ENCODE results near the gene PGGT1B. TPM values are rescaled to one million over a fixed set of nuclear protein-coding genes. Genes with fewer than 3 reads are reported as not detected.
A peak's percentile ranks its signal among the peaks of the same experiment; 100 is the strongest.

The PGGT1B gene
- 13.9 and 15.7 TPM in 2 replicates for total RNA-seq (2014; rRNA removed; shearing (Covaris generic))
- polyA plus RNA-seq (2014; cell fraction: nucleus; rRNA removed): 8.6 and 11.6 TPM in 2 replicates

- peak; percentile 56 for DNase-seq (ENCODE audit: extremely low read depth, low read depth)
These were observed at the start of gene PGGT1B for GRCh38 chr5:115262321-115263077. Gene PGGT1B (minus strand): TSS chr5:115262877. CDS start chr5:115262851, 26 bp downstream.

GRCh38 chr5:115309751-115310370 is 47.2 kb upstream of the PGGT1B start:
- DNase-seq (ENCODE audit: extremely low read depth, low read depth): peak; percentile 44

GRCh38 chr5:115308815-115309214 is 46.1 kb upstream of the PGGT1B start:
- DNase-seq (ENCODE audit: extremely low read depth, low read depth): no peak

- no peak for DNase-seq (ENCODE audit: extremely low read depth, low read depth)
These were observed 43.4 kb upstream of the PGGT1B start for GRCh38 chr5:115306011-115306536.

- DNase-seq (ENCODE audit: extremely low read depth, low read depth): no peak
These were observed 41.8 kb upstream of the PGGT1B start for GRCh38 chr5:115304496-115304895.

GRCh38 chr5:115298811-115299210 is 36.1 kb upstream of the PGGT1B start:
- DNase-seq (ENCODE audit: extremely low read depth, low read depth): no peak

GRCh38 chr5:115297031-115297430 is 34.4 kb upstream of the PGGT1B start:
- DNase-seq (ENCODE audit: extremely low read depth, low read depth): no peak

GRCh38 chr5:115296124-115297022 is 33.7 kb upstream of the PGGT1B start, which contains the start of gene CCDC112:
Gene CCDC112 (minus strand): TSS chr5:115296654. CDS start chr5:115296543, 111 bp downstream.
- peak; percentile 75 for DNase-seq (ENCODE audit: extremely low read depth, low read depth)

GRCh38 chr5:115295777-115296123 is 33.1 kb upstream of the PGGT1B start:
- DNase-seq (ENCODE audit: extremely low read depth, low read depth): no peak

GRCh38 chr5:115291397-115291796 is 28.7 kb upstream of the PGGT1B start:
- no peak for DNase-seq (ENCODE audit: extremely low read depth, low read depth)

GRCh38 chr5:115289104-115289503 is 26.4 kb upstream of the PGGT1B start:
- no peak for DNase-seq (ENCODE audit: extremely low read depth, low read depth)

GRCh38 chr5:115284021-115284420 is 21.3 kb upstream of the PGGT1B start:
- no peak for DNase-seq (ENCODE audit: extremely low read depth, low read depth)

- DNase-seq (ENCODE audit: extremely low read depth, low read depth): no peak
These were observed 19.5 kb upstream of the PGGT1B start for GRCh38 chr5:115282131-115282530.

- no peak for DNase-seq (ENCODE audit: extremely low read depth, low read depth)
These were observed 11.9 kb upstream of the PGGT1B start for GRCh38 chr5:115274584-115274983.

- DNase-seq (ENCODE audit: extremely low read depth, low read depth): no peak
These were observed 9.8 kb upstream of the PGGT1B start for GRCh38 chr5:115272297-115272958.

- DNase-seq (ENCODE audit: extremely low read depth, low read depth): no peak
These were observed 8.8 kb upstream of the PGGT1B start for GRCh38 chr5:115271295-115272050.

- no peak for DNase-seq (ENCODE audit: extremely low read depth, low read depth)
These were observed 4.9 kb upstream of the PGGT1B start for GRCh38 chr5:115267617-115268016.

GRCh38 chr5:115265220-115265619 is 2.5 kb upstream of the PGGT1B start:
- DNase-seq (ENCODE audit: extremely low read depth, low read depth): no peak

- no peak for DNase-seq (ENCODE audit: extremely low read depth, low read depth)
These were observed 2.1 kb upstream of the PGGT1B start for GRCh38 chr5:115264786-115265185.

- no peak for DNase-seq (ENCODE audit: extremely low read depth, low read depth)
These were observed 352 bp upstream of the PGGT1B start for GRCh38 chr5:115263078-115263380.

Measured in NCI-H460 (cell line).